HG02884 (cell line): ENCODE measurements around the gene NPAS2.

ENCODE experiments used
- ATAC-seq: cut with Tn5 transposase; IDR thresholded peaks from one replicate; pipeline ENCODE4 v1.9.1; 2021; ENCODE audit warnings: mild to moderate bottlenecking, moderate library complexity; ENCODE audit not compliant: unreplicated experiment

Gene NPAS2

DNA sequence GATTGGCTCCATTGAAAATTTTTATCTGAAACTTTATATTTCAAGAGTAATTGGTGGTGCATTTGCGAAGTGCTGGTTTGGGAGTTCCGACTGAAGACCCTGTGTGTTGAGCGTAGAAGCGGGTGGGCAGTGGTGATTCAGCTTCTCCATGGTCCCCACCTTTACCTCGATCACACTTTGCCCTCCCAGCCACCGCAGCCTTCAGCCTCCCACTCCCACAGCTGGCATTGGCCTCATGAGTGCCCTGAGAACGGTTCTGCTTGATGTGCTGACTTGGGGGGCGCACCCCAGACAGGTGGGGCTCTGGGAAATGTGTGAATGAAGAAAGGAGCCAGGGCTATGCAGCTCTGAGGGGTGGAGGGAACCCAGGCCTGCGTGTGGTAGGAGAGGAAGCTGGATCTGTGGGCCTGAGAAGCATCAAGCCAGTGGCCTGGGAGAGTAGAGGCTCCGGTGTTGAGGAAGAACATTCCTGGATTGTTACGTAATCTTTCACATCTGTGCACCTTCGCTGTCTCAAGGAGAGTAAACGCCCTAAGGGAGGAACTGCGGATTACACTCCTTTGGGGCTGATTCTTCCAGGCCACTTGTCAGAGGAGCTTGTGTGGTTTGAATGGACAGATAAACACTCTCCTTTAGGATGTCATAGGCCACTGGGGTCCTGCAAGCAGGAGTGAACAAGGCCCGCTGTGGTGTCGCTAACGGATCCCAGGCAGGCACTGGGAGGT is 83.8 kb downstream of the NPAS2 start:
- ATAC-seq, result no peak

DNA sequence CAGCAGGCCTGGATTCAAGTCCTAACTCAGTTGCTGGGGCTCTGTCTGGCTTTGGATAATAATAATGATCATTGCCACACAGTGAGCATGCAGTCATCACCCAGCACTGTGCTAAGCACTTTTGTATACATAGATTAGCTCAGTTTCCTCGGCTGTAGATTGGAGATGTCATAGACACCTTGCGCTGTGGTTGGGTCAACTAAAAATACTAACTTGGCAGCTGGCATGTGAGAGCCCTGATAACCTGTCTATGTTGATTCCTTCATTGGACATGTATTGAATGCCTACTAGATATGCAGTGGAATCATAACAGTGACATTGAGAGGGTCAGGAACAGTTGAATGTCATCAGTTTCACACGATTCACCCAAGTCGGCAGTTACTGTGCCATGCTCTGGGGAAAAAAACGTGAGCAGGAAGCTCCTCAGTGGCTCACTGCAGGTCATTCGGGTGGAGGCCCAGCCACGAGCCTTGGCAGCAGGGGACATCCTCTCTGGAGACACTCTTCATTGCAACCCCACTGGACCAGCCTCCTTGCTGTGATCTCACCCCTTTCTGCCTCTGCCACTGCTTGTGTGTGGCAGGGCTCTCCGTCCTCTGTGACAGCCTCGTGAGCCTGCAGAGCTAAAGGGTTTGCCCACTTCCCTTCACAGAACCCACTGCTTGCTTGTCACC is 85.3 kb downstream of the NPAS2 start:
- no peak for ATAC-seq

DNA sequence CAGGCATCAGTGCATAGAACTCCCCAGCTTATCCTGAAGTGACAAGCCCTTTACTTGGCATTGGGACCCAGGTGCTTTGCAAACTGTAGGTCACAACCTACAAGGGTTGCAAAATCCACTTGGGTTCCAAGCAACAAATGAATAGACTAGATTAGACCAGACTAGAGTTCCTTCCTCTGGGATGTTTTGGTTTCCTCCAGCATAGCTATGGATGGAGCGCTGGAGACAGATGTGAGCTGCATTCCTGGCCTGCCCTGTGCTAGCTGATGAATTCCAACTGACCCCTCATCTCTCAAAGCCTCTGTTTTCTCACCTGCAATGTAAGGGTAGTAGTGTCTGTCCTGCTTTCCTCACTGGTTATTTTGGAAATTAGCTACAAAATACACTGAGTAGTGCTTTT is 86.2 kb downstream of the NPAS2 start:
- ATAC-seq, result no peak

GRCh38 chr2:100906679-100907078 is 86.7 kb downstream of the NPAS2 start:
- ATAC-seq, result no peak

- no peak for ATAC-seq
Observed at GRCh38 chr2:100907832-100908231, 87.9 kb downstream of the NPAS2 start.

GRCh38 chr2:100909534-100910081 is 89.7 kb downstream of the NPAS2 start:
- ATAC-seq, result no peak

GRCh38 chr2:100910111-100910510 is 90.2 kb downstream of the NPAS2 start:
- no peak for ATAC-seq

DNA sequence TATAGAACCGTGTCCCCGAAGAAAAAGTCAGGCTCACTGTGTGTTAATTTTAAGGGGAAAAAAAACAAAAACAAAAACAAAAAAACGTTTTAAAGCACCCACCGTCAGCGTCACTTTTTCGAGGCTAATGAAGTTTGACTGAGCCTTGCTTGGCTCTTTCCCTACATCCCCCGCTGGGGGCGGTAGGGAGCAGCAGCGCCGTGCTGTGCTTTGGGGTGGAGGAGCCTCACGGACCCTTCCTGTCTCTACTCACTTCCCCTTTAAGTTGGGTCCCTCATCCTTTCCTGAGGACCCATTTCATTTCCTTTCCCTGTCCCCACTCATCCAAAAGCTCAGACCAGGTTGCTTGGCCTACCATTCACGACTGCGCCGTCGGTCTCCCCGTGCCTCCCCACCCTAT is 99.4 kb downstream of the NPAS2 start:
- ATAC-seq, result no peak

- ATAC-seq, result no peak
Observed at GRCh38 chr2:100921685-100922161, 101.8 kb downstream of the NPAS2 start.

DNA sequence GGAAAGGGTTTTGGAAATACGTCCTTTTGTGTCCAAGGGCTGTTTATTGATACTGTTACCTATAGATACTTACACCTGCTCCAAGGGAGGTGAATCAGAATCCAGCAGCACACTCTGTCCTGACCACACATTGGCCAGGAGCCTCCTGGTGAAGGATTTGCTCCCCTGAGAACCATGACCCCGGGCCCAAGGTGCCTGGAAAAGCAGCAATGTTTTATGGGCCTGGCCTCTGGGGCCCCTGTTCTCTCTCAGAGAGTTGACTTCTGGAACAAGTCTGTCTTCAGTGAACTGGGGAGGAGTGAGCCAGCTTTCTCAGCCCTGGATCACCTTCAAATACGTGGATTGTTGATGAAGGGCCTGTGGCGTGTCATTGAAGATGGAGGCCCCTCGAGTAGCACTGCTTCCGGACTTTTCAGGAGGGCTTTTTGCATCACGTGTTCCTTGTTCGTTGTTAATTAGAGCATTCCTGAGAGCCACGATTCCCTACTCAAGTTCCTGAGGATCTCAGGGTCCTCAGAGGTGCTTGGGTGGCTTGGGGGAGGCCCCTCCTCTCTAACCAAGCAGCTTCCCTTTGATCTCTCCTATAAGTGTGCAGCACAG is 103.6 kb downstream of the NPAS2 start:
- ATAC-seq, result no peak

DNA sequence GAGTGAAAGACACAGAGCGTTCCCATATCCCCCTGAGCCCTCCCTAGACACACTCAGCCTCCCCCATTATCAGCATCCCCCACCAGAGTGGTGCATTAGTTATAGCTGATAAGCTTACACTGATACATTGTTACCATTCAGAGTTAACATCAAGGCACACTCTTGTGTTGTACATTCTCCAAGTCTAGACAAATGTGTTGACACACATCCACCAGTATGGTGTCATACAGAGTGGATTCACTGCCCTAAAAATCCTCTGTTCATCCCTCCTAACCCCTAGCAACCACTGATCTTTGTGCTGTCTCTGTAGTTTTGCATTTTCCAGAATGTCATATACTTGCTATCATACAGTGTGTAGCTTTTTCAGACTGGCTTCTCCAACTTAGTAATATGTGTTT is 104.2 kb downstream of the NPAS2 start:
- ATAC-seq, result no peak

DNA sequence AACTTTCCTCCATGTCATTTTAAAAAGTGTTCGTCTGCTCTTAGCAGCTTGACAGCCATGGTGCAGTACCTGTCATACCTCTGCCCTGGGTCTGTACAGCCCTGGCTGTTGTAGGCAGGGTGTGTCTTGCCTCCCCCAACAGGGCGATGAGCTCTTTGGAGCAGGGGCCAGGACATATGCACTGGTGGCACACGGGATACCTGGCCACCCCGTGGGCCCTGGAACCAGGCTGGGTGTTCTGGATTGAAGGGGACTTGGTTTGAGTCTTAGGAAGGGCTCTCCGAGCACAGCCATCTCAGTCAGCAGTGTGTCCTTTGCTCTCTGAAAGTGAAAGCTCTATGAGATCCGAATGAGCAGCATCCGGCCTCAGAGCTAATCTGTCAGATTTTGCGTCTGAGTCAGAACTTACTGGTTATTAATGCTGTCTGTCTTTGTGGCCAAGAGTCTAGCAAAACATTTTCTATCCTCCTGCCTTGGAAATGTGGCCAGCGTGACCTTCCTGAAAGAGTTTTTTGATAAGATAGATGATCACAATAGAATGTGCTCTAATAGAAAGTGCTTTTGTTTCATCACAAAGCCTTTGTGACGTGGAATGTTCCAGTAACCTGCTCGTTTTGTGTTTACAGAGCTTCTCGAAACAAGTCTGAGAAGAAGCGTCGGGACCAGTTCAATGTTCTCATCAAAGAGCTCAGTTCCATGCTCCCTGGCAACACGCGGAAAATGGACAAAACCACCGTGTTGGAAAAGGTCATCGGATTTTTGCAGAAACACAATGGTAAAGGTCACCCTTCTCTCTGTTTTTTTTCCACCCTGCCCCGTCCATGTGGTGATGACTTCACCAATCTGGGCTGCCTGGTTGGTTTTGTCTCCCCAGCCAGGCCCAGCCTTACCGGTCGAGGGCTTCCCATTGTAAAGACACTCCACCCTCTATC is 104.8 kb downstream of the NPAS2 start:
- no peak for ATAC-seq

DNA sequence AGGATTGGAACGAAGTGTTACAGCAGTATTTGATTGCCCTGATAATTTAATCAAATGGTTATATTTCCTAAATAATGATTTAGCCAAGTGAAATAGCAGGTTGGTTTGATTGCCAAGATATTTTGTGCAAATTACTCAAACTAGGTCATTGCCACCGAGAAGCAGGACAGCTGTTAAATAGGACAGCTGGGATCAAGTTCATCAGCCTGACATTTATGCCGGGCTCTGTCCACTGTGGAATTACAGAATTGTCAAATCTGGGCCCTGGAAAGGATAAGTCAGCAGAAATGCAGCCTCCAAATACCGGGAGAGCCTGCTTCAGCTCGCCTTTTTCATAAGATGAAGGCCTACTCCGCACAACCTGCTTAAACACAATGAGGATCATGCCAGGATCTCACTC is 108.3 kb downstream of the NPAS2 start:
- ATAC-seq, result no peak

GRCh38 chr2:100929147-100929546 is 109.2 kb downstream of the NPAS2 start:
- ATAC-seq, result no peak

- ATAC-seq, result no peak
Observed at GRCh38 chr2:100934504-100935371, 114.8 kb downstream of the NPAS2 start.

DNA sequence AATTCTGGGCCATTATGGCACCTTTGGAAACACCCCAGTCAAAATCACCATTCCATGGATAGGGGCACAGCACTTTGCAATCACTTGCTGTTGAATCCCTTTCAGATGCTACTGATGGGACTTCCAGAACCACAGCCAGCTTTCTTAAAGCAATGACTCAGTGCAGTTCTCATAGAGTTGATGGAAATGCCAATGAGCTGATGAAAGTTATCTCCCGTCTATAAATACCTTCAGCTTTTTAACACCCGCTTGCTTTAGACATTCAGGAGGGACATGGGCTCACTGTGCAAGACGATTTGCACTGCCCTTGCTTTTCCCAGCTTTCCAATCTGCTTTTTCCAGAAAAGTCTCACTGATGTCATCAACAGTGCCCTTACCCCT is 115.4 kb downstream of the NPAS2 start:
- ATAC-seq, result no peak

GRCh38 chr2:100936070-100936741 is 116.3 kb downstream of the NPAS2 start:
- ATAC-seq, result no peak

GRCh38 chr2:100936972-100937542 is 117.1 kb downstream of the NPAS2 start:
- ATAC-seq, result no peak
